HG03442 (cell line): ENCODE measurements around the gene TMEM80.
A peak's percentile ranks its signal among the peaks of the same experiment; 100 is the strongest.

Experiments used
- ATAC-seq: cut with Tn5 transposase; IDR thresholded peaks from one replicate; pipeline ENCODE4 v1.9.1; 2021; ENCODE audit warnings: mild to moderate bottlenecking, moderate library complexity; ENCODE audit not compliant: unreplicated experiment

TMEM80 gene

DNA sequence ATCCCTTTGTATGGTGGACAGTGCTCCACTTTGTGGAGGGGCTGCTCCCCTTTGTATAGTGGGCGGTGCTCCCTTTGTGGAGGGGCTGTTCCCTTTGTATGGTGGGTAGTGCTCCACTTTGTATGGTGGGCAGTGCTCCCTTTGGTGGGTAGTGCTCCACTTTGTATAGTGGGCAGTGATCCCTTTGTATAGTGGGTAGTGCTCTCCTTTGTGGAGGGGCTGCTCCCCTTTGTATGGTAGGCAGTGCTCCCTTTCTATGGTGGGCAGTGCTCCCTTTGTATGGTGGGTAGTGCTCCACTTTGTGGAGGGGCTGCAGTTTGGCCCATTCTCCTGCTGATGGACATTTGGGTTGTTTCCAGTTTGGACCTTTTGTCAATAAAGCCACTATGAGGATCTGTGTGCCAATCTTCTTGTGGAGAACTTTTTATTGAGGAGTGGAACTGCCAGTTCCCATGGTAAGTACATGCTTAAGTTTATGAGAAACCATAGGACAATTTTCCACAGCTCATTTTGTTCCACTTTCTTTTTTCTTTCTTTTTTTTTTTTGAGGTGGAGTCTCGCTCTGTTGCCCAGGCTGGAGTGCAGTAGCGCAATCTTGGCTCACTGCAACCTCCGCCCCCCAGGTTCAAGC is 47.1 kb downstream of the TMEM80 start:
- ATAC-seq = no peak

DNA sequence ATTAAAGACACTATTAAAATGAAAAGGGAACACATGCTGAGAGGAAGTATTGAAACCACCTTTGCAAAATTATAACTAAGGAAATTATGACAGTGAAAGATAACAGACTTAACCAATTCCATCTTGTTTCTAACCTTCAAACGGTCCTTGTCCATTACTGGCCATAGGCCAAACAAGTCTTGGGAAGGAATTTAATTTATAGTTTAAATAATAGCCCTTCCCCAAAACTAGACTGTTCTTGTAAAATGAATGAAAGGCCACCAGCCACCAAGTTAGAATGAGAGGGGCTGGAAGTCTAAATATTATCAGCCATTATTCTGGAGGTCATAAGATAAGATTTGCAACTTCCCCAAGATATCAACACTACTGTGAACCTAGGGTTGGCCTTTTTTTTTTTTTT is 49.8 kb downstream of the TMEM80 start:
- ATAC-seq = no peak

DNA sequence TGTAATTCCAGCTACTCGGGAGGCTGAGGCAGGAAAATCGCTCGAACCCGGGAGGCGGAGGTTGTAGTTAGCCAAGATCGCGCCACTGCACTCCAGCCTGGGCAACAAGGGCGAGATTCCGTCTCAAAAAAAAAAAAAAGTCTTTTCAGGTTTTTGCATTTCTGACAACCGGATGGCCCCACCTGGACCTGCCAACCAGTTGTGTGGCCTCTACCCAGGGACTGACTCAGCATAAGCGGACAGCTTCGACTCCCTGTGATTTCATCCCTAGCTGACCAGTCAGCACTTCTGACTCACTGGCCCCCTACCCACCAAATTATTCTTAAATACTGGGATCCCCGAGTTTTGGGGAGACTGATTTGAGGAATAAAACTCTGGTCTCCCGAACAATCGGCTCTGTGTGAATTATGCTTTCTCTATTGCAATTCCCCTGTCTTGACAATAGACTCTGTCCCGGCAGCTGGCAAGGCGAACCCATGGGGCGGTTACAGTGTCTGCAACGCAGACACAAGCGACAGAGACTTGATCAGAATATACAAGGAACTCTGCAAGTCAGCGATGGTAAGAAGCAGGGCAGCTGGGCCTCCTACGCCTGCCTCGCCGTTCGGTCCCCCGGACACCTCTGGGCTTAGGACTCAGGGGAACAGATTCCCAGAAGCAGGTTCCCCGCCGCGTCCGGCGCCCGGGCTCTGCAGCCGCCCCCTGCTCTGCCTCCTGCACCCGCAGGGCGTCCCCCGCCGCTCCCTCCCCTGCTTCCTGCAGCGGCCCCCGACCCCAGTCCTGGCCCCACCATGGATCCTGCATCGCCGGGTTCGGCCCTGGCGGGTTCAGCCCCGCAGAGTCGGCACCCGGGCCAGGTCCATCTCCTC is 50.9 kb downstream of the TMEM80 start:
- peak; percentile 24 for ATAC-seq

DNA sequence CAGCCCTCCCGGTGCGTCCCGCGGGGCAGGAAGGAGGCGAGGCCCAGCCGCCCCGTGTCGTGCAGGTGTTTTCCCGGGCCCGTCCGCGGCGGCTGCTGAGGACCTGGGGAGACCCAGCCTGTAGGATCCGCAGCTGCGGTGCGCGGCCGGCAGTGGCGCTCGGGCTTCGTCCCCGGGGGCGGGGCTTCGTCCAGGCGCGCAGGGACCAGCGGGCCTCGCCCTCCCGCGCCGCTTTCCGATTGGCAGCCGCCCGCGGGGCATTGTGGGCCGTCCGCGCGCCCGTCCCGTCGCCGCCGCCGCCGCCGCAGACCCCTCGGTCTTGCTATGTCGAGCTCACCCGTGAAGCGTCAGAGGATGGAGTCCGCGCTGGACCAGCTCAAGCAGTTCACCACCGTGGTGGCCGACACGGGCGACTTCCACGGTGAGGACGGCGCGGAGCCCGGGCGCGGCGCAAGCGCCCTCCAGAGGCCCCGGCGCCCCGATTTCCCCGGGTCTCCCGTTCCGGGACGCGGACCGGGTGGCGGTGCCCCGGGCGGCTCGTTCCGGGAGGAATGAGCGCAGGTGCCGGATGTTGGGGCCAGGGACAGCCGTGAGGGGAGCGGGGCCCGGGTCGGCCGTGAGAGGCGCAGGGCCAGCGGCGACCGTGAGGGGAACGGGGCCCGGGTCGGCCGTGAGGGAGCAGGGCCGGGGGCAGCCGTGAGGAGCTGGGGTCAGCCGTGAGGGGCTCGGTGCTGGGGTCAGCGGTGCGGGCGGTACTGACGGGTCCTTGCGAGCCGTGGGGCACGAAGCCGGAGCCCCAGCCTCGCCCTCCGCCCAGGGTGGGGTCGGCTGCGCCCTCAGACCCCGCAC is 51.8 kb downstream of the TMEM80 start, which contains the start of gene TALDO1:
TSS of gene TALDO1 (plus strand) at position 307 of the 849 bp plus-strand sequence. CDS start at position 325, 18 bp downstream.
- ATAC-seq = peak; percentile 83

DNA sequence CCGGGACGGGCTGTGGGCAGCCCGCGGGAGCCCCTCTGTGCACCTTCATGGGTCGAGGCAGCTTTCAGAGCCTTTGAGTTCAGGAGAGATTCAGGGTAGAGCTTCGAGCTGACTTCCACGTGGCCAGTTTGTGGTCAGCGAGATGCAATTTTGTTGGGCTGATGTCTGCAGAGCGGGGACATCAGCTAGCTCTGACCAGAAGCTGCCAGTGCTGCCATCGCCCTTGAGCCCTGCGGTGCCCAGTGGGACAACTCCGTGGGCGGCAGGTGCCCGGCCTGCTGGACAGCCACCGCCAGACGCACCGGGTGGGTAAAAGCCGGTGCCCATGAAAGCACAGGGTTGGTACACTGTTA is 52.4 kb downstream of the TMEM80 start:
- no peak for ATAC-seq

DNA sequence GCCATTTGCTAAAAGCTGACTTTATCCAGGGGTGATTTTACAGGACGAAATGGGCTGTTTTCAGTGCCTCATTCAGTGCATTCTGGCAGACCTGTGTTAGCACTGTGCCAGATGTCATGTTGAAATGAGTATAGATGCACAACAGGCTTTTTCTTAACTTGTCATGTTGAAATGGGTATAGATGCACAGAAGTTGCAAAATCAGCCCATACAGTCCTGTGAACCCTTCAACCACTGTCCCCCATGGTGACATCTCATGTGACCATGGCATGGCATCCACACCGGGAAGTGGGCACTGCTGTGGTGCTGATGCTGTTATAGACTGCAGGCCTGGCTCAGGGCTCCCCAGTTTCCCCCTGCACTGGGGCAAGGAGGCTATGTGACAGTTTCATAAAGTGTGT is 54.1 kb downstream of the TMEM80 start:
- no peak for ATAC-seq
